Activated CD8-positive, alpha-beta T cell treated with anti-CD3 and anti-CD28 coated beads, Interleukin-2, amount 10 ng/mL, durations not matched to agents 7 days and 5 days (primary cell): ENCODE measurements around the gene SLC38A1. TPM values are rescaled to one million over a fixed set of nuclear protein-coding genes. Genes with fewer than 3 reads are reported as not detected.
"Not testable (repeated sequence)": the region's sequence is repeated elsewhere in the genome, so short reads cannot be mapped to it uniquely, and the experiment has no call there.

ENCODE experiments used
- ATAC-seq: fragments of 150-1000 bp; cut with Tn5 transposase; one replicate; pipeline ENCODE4 v1.10.0; 2021; ENCODE audit warnings: moderate library complexity
- CTCF ChIA-PET: fragments of 350-600 bp; sonication (Branson Sonifier 250); formaldehyde crosslinking; loops from one replicate; lab custom pipeline; 2021; ENCODE audit warnings: antibody characterized with exemption; lab: Charles Lee
- POLR2A ChIA-PET: fragments of 350-600 bp; sonication (Branson Sonifier 250); formaldehyde crosslinking; loops from one replicate; lab custom pipeline; 2021; ENCODE audit warnings: antibody characterized with exemption; lab: Charles Lee
- DNase-seq: peaks from one replicate; pipeline ENCODE4 v3.0.0-alpha.2; 2020
- H3K27ac Mint-ChIP-seq: one replicate; pipeline ENCODE4 v1.8.0; 2021; ENCODE audit warnings: mild to moderate bottlenecking, mixed read lengths
- H3K27me3 Mint-ChIP-seq: one replicate; pipeline ENCODE4 v1.8.0; 2021; ENCODE audit warnings: low read depth, mixed read lengths
- H3K36me3 Mint-ChIP-seq: one replicate; pipeline ENCODE4 v1.8.0; 2021; ENCODE audit warnings: low read depth, mixed read lengths
- H3K4me1 Mint-ChIP-seq: one replicate; pipeline ENCODE4 v1.8.0; 2021; ENCODE audit warnings: low read depth, mixed read lengths
- H3K4me3 Mint-ChIP-seq: one replicate; pipeline ENCODE4 v1.8.0; 2021; ENCODE audit warnings: mild to moderate bottlenecking, mixed read lengths
- H3K9me3 Mint-ChIP-seq: one replicate; pipeline ENCODE4 v1.8.0; 2022; ENCODE audit warnings: mixed read lengths; ENCODE audit not compliant: insufficient read depth
- total RNA-seq, 2 experiments: library from RNA; stranded (reverse); gene quantifications; one replicate each; pipeline ENCODE4 v1.2.3, GENCODE V29; 2021

The SLC38A1 gene
- total RNA-seq, 2 experiments from 2014 or later, result 162 to 168 TPM

DNA sequence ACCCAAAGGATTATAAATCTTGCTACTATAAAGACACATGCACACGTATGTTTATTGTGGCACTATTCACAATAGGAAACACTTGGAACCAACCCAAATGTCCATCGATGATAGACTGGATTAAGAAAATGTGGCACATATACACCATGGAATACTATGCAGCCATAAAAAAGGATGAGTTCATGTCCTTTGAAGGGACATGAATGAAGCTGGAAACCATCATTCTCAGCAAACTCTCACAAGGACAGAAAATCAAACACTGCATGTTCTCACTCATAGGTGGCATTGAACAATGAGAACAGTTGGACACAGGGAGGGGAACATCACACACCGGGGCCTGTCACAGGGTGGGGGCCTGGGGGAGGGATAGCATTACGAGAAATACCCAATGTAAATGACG, 16.8 kb downstream of the SLC38A1 start:
- H3K9me3 Mint-ChIP-seq, result peaks cover 11% of the 10 kb centered on the region
- POLR2A ChIA-PET, result not testable (repeated sequence)

GRCh38 chr12:46249960-46250359, 18.9 kb downstream of the SLC38A1 start:
- CTCF ChIA-PET, DNase-seq: not testable (repeated sequence)
- H3K4me1 Mint-ChIP-seq, result peaks cover 82% of the 10 kb centered on the region

More for the DNA sequence above, 16.8 kb downstream of the SLC38A1 start:
- Mint-ChIP-seq H3K36me3 (peaks cover 95% of the 10 kb centered on the region), H3K4me1 (peaks cover 75% of the 10 kb centered on the region)
- ATAC-seq, H3K27ac Mint-ChIP-seq, H3K4me3 Mint-ChIP-seq, DNase-seq, CTCF ChIA-PET, H3K27me3 Mint-ChIP-seq: not testable (repeated sequence)

GRCh38 chr12:46246021-46246700, 22.7 kb downstream of the SLC38A1 start:
- Mint-ChIP-seq H3K9me3 (peaks cover 11% of the 10 kb centered on the region), H3K36me3 (peaks cover 99% of the 10 kb centered on the region), H3K27ac (no peak overlapping the region), H3K4me1 (peaks cover 85% of the 10 kb centered on the region), H3K27me3 (no peaks in the 10 kb centered on the region), H3K4me3 (peak overlapping the region; percentile 20)
- POLR2A ChIA-PET, result interaction anchor here (1.2 to 1.8 kb wide), 4 partner anchors 21 to 31 kb away, joined by 3 to 9 read pairs (median 3); no protein-coding TSS in a partner anchor
- no peak for DNase-seq
- CTCF ChIA-PET, result interaction anchor here (0.7 to 1.1 kb wide), 2 partner anchors 9 to 121 kb away, joined by 3 read pairs; no protein-coding TSS in a partner anchor
- no peak for ATAC-seq

More at GRCh38 chr12:46249960-46250359, 18.9 kb downstream of the SLC38A1 start:
- Mint-ChIP-seq H3K9me3 (peaks cover 11% of the 10 kb centered on the region), H3K36me3 (peaks cover 98% of the 10 kb centered on the region)
- POLR2A ChIA-PET, result interaction anchor here (1.1 kb wide), 1 partner anchor 16 kb away, joined by 3 read pairs; no protein-coding TSS in a partner anchor
- not testable (repeated sequence) for ATAC-seq, H3K4me3 Mint-ChIP-seq, H3K27ac Mint-ChIP-seq, H3K27me3 Mint-ChIP-seq

GRCh38 chr12:46244997-46245396, 23.8 kb downstream of the SLC38A1 start:
- CTCF ChIA-PET, result interaction anchor here (0.8 kb wide), 1 partner anchor 18 kb away, joined by 3 read pairs; no protein-coding TSS in a partner anchor
- ATAC-seq, result no peak
- peaks cover 79% of the 10 kb centered on the region for H3K4me1 Mint-ChIP-seq
- H3K27ac Mint-ChIP-seq, result peak overlapping the region; percentile 40
- POLR2A ChIA-PET, result interaction anchor here (1.2 to 1.4 kb wide), 2 partner anchors 26 to 30 kb away, joined by 3 read pairs; no protein-coding TSS in a partner anchor
- no peak for DNase-seq
- H3K27me3 Mint-ChIP-seq, result no peaks in the 10 kb centered on the region
- H3K4me3 Mint-ChIP-seq, result no peak overlapping the region
- H3K36me3 Mint-ChIP-seq, result peaks cover 99% of the 10 kb centered on the region
- H3K9me3 Mint-ChIP-seq, result peaks cover 6% of the 10 kb centered on the region

DNA sequence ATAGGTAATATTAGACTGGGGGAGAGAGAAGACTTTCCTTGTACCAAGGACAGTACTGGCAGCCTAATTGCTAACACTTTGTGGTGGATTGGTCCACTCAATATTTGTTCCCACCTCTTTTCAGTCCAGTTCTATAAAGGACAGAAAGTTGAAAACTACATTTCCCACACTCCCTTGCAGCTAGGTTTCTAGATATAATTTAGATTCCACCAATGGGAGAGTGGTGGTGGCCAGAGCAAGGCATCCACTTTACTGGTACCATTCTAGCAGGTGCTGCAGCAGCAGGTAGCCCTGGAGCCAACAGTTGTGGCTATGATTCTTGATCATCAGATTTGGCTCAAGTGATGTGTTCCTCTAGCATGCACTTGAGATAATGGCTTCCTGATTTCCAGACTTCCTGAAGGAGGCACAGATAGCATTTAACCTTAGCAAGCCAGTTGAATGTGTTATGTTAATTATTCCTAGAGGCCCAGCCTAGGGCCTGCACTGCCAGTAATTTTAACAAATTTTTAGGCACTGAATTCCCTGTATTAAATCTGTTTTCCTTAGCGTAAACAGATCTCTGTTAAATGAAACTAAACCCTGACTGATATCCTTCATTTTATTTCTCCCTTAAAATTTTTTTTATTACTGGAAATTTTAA, 24.4 kb downstream of the SLC38A1 start:
- CTCF ChIA-PET, result interaction anchor here (0.8 kb wide), 1 partner anchor 19 kb away, joined by 3 read pairs; no protein-coding TSS in a partner anchor
- POLR2A ChIA-PET, result interaction anchor here (1.4 kb wide), 1 partner anchor 29 kb away, joined by 3 read pairs; no protein-coding TSS in a partner anchor
- Mint-ChIP-seq H3K9me3 (peaks cover 6% of the 10 kb centered on the region), H3K4me3 (no peak overlapping the region), H3K27ac (no peak overlapping the region), H3K36me3 (peaks cover 97% of the 10 kb centered on the region), H3K4me1 (peaks cover 74% of the 10 kb centered on the region), H3K27me3 (no peaks in the 10 kb centered on the region)
- ATAC-seq, result peak; percentile 21
- DNase-seq, result no peak

- Mint-ChIP-seq H3K36me3 (peaks cover 94% of the 10 kb centered on the region), H3K9me3 (peaks cover 6% of the 10 kb centered on the region), H3K27me3 (no peaks in the 10 kb centered on the region), H3K4me1 (peaks cover 61% of the 10 kb centered on the region), H3K4me3 (no peak overlapping the region), H3K27ac (no peak overlapping the region)
- ATAC-seq (no peak), DNase-seq (no peak)
- ChIA-PET POLR2A (interaction anchor here (0.6 to 0.7 kb wide), 2 partner anchors 14 to 26 kb away, joined by 3 read pairs; no protein-coding TSS in a partner anchor), CTCF (interaction anchor here (1.2 kb wide), 1 partner anchor 27 kb away, joined by 5 read pairs; no protein-coding TSS in a partner anchor)
Observed at GRCh38 chr12:46242569-46242968, 26.3 kb downstream of the SLC38A1 start.

GRCh38 chr12:46240436-46240835, 28.4 kb downstream of the SLC38A1 start:
- Mint-ChIP-seq H3K27me3 (no peaks in the 10 kb centered on the region), H3K4me1 (peaks cover 56% of the 10 kb centered on the region), H3K27ac (no peak overlapping the region), H3K4me3 (no peak overlapping the region), H3K36me3 (peaks cover 94% of the 10 kb centered on the region), H3K9me3 (no peaks in the 10 kb centered on the region)
- ChIA-PET POLR2A (no interaction called here), CTCF (interaction anchor here (1.6 kb wide), 1 partner anchor 23 kb away, joined by 5 read pairs; no protein-coding TSS in a partner anchor)
- ATAC-seq (no peak), DNase-seq (no peak)

DNA sequence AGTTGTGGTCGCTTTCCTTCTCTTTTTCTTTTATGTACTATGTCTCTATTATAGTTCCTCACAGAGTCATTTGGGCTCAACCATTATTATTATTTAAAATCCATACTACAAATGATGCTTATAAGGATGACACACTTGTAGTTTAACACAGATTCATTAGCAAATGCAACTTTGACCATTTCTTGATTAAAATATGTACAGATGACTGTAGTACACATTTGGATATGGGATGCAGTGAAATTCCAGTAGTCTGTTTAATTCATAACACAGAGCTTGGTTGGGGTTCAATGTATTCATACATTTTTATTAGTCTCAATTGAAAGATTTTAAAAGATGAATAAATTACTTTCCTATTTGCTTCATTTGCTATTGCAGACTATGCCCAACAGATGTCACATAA, 30.0 kb downstream of the SLC38A1 start:
- CTCF ChIA-PET, result interaction anchor here (1.0 kb wide), 1 partner anchor 85 kb away, joined by 3 read pairs; no protein-coding TSS in a partner anchor
- H3K36me3 Mint-ChIP-seq, result peaks cover 89% of the 10 kb centered on the region
- peaks cover 51% of the 10 kb centered on the region for H3K4me1 Mint-ChIP-seq
- no peak for DNase-seq
- no peaks in the 10 kb centered on the region for H3K27me3 Mint-ChIP-seq
- H3K9me3 Mint-ChIP-seq, result no peaks in the 10 kb centered on the region
- POLR2A ChIA-PET, result no interaction called here
- no peak for ATAC-seq
- H3K27ac Mint-ChIP-seq, result no peak overlapping the region
- no peak overlapping the region for H3K4me3 Mint-ChIP-seq

DNA sequence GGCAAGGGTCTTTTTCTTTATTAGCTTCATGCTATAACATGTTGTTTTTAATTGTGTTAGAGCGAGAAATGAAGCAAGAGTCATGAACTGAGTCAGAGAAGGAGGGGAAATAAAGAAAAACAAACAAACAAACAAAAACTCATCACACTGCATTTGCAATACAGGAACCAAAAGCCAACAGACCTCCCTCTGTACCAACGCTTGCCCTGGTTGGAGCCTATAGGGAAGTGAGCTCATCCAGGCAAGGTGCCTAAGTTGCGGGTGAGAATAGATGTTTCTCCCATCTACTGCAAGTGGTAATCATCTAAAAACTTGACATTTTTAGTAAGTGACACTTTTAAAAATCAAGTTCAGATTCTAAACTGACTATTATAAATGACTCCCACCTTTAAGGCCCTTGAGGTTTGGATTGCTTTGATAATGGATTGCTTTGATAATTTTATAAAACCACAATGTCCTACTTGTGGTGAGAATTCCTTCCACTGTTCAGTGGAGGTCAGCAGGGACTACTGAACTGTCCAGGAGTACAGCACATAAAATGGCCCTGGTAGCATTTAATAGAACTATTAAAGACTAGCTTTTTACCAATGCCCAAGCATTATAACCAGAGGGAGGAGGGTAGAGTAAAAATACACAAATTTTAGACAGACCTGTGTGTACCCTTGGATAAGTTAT, 31.3 kb downstream of the SLC38A1 start:
- H3K27me3 Mint-ChIP-seq, result no peaks in the 10 kb centered on the region
- no peaks in the 10 kb centered on the region for H3K9me3 Mint-ChIP-seq
- CTCF ChIA-PET, result interaction anchor here (1.1 kb wide), 1 partner anchor 29 kb away, joined by 3 read pairs; no protein-coding TSS in a partner anchor
- DNase-seq (no peak), ATAC-seq (no peak)
- POLR2A ChIA-PET, result no interaction called here
- H3K4me3 Mint-ChIP-seq, result no peak overlapping the region
- H3K4me1 Mint-ChIP-seq, result peaks cover 47% of the 10 kb centered on the region
- H3K27ac Mint-ChIP-seq, result peak overlapping the region; percentile 23
- H3K36me3 Mint-ChIP-seq, result peaks cover 87% of the 10 kb centered on the region

DNA sequence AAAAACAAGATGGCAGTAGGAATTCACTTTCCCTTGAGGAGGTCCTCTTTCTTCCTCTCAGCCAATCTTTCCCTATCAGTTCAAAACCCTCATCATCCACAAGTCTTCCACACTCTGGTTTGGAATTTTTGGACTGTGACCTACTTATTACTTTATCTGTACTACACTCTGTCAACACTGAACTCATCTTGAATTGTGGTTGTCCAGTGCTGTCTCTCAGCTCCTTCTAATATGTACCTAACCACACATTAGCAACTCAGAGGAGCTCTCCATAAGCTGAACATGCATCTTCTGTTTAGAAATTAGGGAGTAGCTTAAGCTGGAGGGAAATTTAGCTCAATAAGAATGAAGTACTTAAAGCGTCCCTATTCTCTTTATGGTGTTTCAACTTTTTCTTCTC, 34.8 kb downstream of the SLC38A1 start:
- ChIA-PET POLR2A (interaction anchor here (0.7 to 1.4 kb wide), 4 partner anchors 15 to 35 kb away, joined by 3 read pairs; partner anchors contain the start of gene SLC38A1), CTCF (interaction anchor here (1.5 to 2.1 kb wide), 3 partner anchors 14 to 109 kb away, joined by 3 to 7 read pairs (median 4); no protein-coding TSS in a partner anchor)
- no peaks in the 10 kb centered on the region for H3K27me3 Mint-ChIP-seq
- DNase-seq, result no peak
- H3K27ac Mint-ChIP-seq, result no peak overlapping the region
- H3K9me3 Mint-ChIP-seq, result no peaks in the 10 kb centered on the region
- H3K4me1 Mint-ChIP-seq, result peaks cover 37% of the 10 kb centered on the region
- no peak for ATAC-seq
- no peak overlapping the region for H3K4me3 Mint-ChIP-seq
- peaks cover 85% of the 10 kb centered on the region for H3K36me3 Mint-ChIP-seq

GRCh38 chr12:46233423-46233822, 35.4 kb downstream of the SLC38A1 start:
- Mint-ChIP-seq H3K27ac (no peak overlapping the region), H3K9me3 (no peaks in the 10 kb centered on the region), H3K4me3 (no peak overlapping the region), H3K4me1 (peaks cover 38% of the 10 kb centered on the region), H3K27me3 (no peaks in the 10 kb centered on the region), H3K36me3 (peaks cover 85% of the 10 kb centered on the region)
- POLR2A ChIA-PET, result no interaction called here
- ATAC-seq (no peak), DNase-seq (no peak)
- CTCF ChIA-PET, result interaction anchor here (0.6 to 2.1 kb wide), 4 partner anchors 14 to 1575 kb away, joined by 3 to 7 read pairs (median 4); no protein-coding TSS in a partner anchor
